CD4-positive, alpha-beta memory T cell (primary cell): ENCODE measurements around the gene TMEM108. TPM values are rescaled to one million over a fixed set of nuclear protein-coding genes. Genes with fewer than 3 reads are reported as not detected.

ENCODE experiments used
- CTCF ChIA-PET: fragments of 350-600 bp; sonication (Branson Sonifier 250); formaldehyde crosslinking; loops from one replicate; lab custom pipeline; 2021; ENCODE audit warnings: inconsistent platforms; ENCODE audit not compliant: partially characterized antibody; lab: Charles Lee
- POLR2A ChIA-PET: fragments of 350-600 bp; sonication (Branson Sonifier 250); formaldehyde crosslinking; loops from one replicate; lab custom pipeline; 2021; ENCODE audit not compliant: partially characterized antibody; lab: Charles Lee
- DNase-seq, 5 donors: peaks; one replicate each; pipeline versions ENCODE4 v3.0.0 to v3.0.0-alpha.2; 2020 to 2022; ENCODE audit warnings: mixed read lengths in 1 of 5
- H3K27ac ChIP-seq: one replicate; pipeline ENCODE4 v1.7.0; 2013; ENCODE audit warnings: low read depth, low read length
- H3K27me3 ChIP-seq: 2 replicates; pipeline ENCODE4 v1.7.0; 2013; ENCODE audit warnings: mild to moderate bottlenecking, low read length, moderate library complexity; ENCODE audit not compliant: insufficient read depth
- H3K36me3 ChIP-seq: 2 replicates; pipeline ENCODE4 v1.7.0; 2013; ENCODE audit warnings: mild to moderate bottlenecking, low read length, moderate library complexity; ENCODE audit not compliant: insufficient read depth
- H3K4me1 ChIP-seq: 2 replicates; pipeline ENCODE4 v1.7.0; 2013; ENCODE audit warnings: mild to moderate bottlenecking, low read length, moderate library complexity; ENCODE audit not compliant: insufficient read depth
- H3K4me3 ChIP-seq, 2 donors: one replicate each; pipeline ENCODE4 v1.7.0; 2013; ENCODE audit warnings: low read length in 2 of 2, mild to moderate bottlenecking in 1 of 2
- H3K9me3 ChIP-seq, 2 donors: one replicate each; pipeline ENCODE4 v1.7.0; 2013; ENCODE audit warnings: low read length in 2 of 2, control low read depth in 1 of 2; ENCODE audit not compliant: control insufficient read depth in 1 of 2
- H3K27ac Mint-ChIP-seq, 7 donors: one replicate each; pipeline ENCODE4 v1.8.0; 2020 to 2021; ENCODE audit warnings: mixed read lengths in 7 of 7, mild to moderate bottlenecking in 6 of 7, inconsistent platforms in 3 of 7, moderate library complexity in 3 of 7
- H3K27me3 Mint-ChIP-seq, 2 donors: one replicate each; pipeline ENCODE4 v1.8.0; 2020 to 2021; ENCODE audit warnings: mixed read lengths in 2 of 2
- H3K36me3 Mint-ChIP-seq, 2 donors: one replicate each; pipeline ENCODE4 v1.8.0; 2020 to 2021; ENCODE audit warnings: mixed read lengths in 2 of 2, inconsistent platforms in 1 of 2, mild to moderate bottlenecking in 1 of 2
- H3K4me1 Mint-ChIP-seq, 4 donors: one replicate each; pipeline ENCODE4 v1.8.0; 2020 to 2021; ENCODE audit warnings: mixed read lengths in 4 of 4, mild to moderate bottlenecking in 1 of 4
- H3K4me3 Mint-ChIP-seq, 8 donors: one replicate each; pipeline ENCODE4 v1.8.0; 2020 to 2021; ENCODE audit warnings: mixed read lengths in 8 of 8, mild to moderate bottlenecking in 7 of 8, moderate library complexity in 6 of 8, inconsistent platforms in 3 of 8
- H3K9me3 Mint-ChIP-seq, 8 donors: one replicate each; pipeline ENCODE4 v1.8.0; 2020 to 2021; ENCODE audit warnings: mixed read lengths in 8 of 8, mild to moderate bottlenecking in 5 of 8, inconsistent platforms in 3 of 8, moderate library complexity in 1 of 8
- intact Hi-C: fragments of 100-400 bp; cut with micrococcal nuclease; formaldehyde crosslinking; loops from one replicate; pipeline ENCODE4 v1.15.1; 2023
- polyA plus RNA-seq, 2 donors: library from polyadenylated mRNA; unstranded; fragments of 300-500 nt; fragmentation: Illumina TruSeq; gene quantifications; one replicate each; pipeline ENCODE4 v1.2.3, GENCODE V29; 2021
- total RNA-seq, 2 experiments: library from RNA; stranded (reverse); gene quantifications; one replicate each; pipeline ENCODE4 v1.2.3, GENCODE V29; 2021

Gene TMEM108
- total and polyA plus RNA-seq, 4 experiments from 2014 or later: not detected

GRCh38 chr3:133211856-133212255 lies 173.7 kb downstream of the TMEM108 start:
- H3K4me1 Mint-ChIP-seq: peaks cover 0 to 4% (median 0%) of the 10 kb centered on the region in 4 donors
- Histone ChIP-seq H3K27ac (no peak overlapping the region), H3K9me3 (no peaks in the 10 kb centered on the region), H3K36me3 (no peaks in the 10 kb centered on the region), H3K27me3 (no peaks in the 10 kb centered on the region), H3K4me3 (no peak overlapping the region), H3K4me1 (no peaks in the 10 kb centered on the region)
- no peak overlapping the region for H3K27ac Mint-ChIP-seq
- H3K27me3 Mint-ChIP-seq: peaks cover 1 to 3% of the 10 kb centered on the region in 2 donors
- DNase-seq: no peak
- no peak overlapping the region for H3K4me3 Mint-ChIP-seq
- intact Hi-C loops: no loop called here
- H3K9me3 Mint-ChIP-seq: no peaks in the 10 kb centered on the region
- no peaks in the 10 kb centered on the region for H3K36me3 Mint-ChIP-seq
- ChIA-PET POLR2A (no interaction called here), CTCF (no interaction called here)

DNA sequence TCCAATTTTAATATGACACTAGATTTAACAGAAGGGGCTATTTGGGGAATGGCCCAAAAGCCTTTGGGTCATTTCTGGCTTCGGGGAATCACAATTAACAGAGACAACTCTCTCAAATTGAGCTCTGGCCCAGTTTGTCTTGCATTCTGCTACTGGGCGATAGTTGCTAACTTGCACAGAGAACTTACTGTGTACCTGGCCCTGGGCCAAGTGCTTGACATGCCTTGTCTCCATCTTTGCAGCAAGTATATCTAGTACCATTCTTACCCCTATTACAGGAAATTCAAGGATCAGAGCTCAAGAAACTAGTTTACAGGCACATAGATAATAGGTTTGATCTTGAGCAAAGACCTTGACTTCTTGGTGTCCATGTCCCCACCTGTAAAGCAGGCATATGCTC lies 175.7 kb downstream of the TMEM108 start:
- intact Hi-C loops: no loop called here
- H3K36me3 ChIP-seq: no peaks in the 10 kb centered on the region
- H3K36me3 Mint-ChIP-seq: no peaks in the 10 kb centered on the region
- H3K9me3 ChIP-seq: no peaks in the 10 kb centered on the region
- CTCF ChIA-PET: no interaction called here
- no peak overlapping the region for H3K27ac Mint-ChIP-seq
- DNase-seq: no peak
- POLR2A ChIA-PET: no interaction called here
- peaks cover 0 to 9% (median 1%) of the 10 kb centered on the region in 8 donors for H3K9me3 Mint-ChIP-seq
- H3K4me1 Mint-ChIP-seq: peaks cover 0 to 4% (median 0%) of the 10 kb centered on the region in 4 donors
- peaks cover 1 to 3% of the 10 kb centered on the region in 2 donors for H3K27me3 Mint-ChIP-seq
- no peak overlapping the region for H3K4me3 ChIP-seq
- H3K27ac ChIP-seq: no peak overlapping the region
- H3K4me3 Mint-ChIP-seq: no peak overlapping the region
- no peaks in the 10 kb centered on the region for H3K27me3 ChIP-seq
- no peaks in the 10 kb centered on the region for H3K4me1 ChIP-seq

GRCh38 chr3:133227813-133228212 lies 189.6 kb downstream of the TMEM108 start:
- DNase-seq: no peak
- Mint-ChIP-seq H3K27ac (no peak overlapping the region), H3K36me3 (no peaks in the 10 kb centered on the region), H3K9me3 (peaks cover 0 to 27% (median 19%) of the 10 kb centered on the region in 8 donors), H3K27me3 (peaks cover 1 to 2% of the 10 kb centered on the region in 2 donors), H3K4me1 (no peaks in the 10 kb centered on the region), H3K4me3 (no peak overlapping the region)
- no peak overlapping the region for H3K27ac ChIP-seq
- POLR2A ChIA-PET: no interaction called here
- H3K9me3 ChIP-seq: no peaks in the 10 kb centered on the region
- CTCF ChIA-PET: no interaction called here
- no peaks in the 10 kb centered on the region for H3K4me1 ChIP-seq
- no peaks in the 10 kb centered on the region for H3K27me3 ChIP-seq
- H3K36me3 ChIP-seq: no peaks in the 10 kb centered on the region
- intact Hi-C loops: no loop called here
- no peak overlapping the region for H3K4me3 ChIP-seq

GRCh38 chr3:133230195-133230594 lies 192.0 kb downstream of the TMEM108 start:
- H3K4me3 ChIP-seq: no peak overlapping the region
- Mint-ChIP-seq H3K36me3 (no peaks in the 10 kb centered on the region), H3K4me3 (no peak overlapping the region), H3K27ac (no peak overlapping the region), H3K27me3 (peaks cover 1 to 2% of the 10 kb centered on the region in 2 donors), H3K9me3 (peaks cover 0 to 14% (median 5%) of the 10 kb centered on the region in 8 donors), H3K4me1 (no peaks in the 10 kb centered on the region)
- no peaks in the 10 kb centered on the region for H3K27me3 ChIP-seq
- ChIA-PET CTCF (no interaction called here), POLR2A (no interaction called here)
- DNase-seq: no peak
- H3K4me1 ChIP-seq: no peaks in the 10 kb centered on the region
- intact Hi-C loops: no loop called here
- H3K36me3 ChIP-seq: no peaks in the 10 kb centered on the region
- no peaks in the 10 kb centered on the region for H3K9me3 ChIP-seq
- no peak overlapping the region for H3K27ac ChIP-seq

DNA sequence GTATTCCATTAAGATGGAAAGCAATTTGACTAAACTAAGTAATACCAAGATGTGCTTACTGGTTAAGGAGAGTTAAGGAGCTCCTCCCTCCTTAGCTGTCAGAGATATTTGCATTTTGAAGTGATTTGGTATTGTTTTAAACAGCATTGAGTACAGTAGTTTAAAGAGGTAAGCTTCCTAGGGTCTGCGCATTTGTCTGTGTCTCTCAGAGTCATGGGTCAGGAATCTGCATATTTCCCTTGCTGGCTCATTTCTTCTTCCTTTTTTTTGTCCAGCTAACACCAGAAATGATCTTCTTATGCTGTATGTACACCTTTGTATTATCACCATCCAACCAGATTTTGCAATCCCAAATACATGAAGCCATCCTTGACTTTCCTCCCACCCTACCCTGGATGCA lies 198.7 kb downstream of the TMEM108 start:
- H3K4me1 ChIP-seq: no peaks in the 10 kb centered on the region
- no peak overlapping the region for H3K4me3 ChIP-seq
- ChIA-PET CTCF (no interaction called here), POLR2A (no interaction called here)
- H3K36me3 Mint-ChIP-seq: no peaks in the 10 kb centered on the region
- no peak overlapping the region for H3K27ac Mint-ChIP-seq
- H3K4me1 Mint-ChIP-seq: no peaks in the 10 kb centered on the region
- H3K36me3 ChIP-seq: no peaks in the 10 kb centered on the region
- peaks cover 0 to 5% (median 3%) of the 10 kb centered on the region in 8 donors for H3K9me3 Mint-ChIP-seq
- peaks cover 0 to 10% of the 10 kb centered on the region in 2 donors for H3K27me3 Mint-ChIP-seq
- no peak for DNase-seq
- intact Hi-C loops: no loop called here
- no peak overlapping the region for H3K27ac ChIP-seq
- H3K27me3 ChIP-seq: no peaks in the 10 kb centered on the region
- no peaks in the 10 kb centered on the region for H3K9me3 ChIP-seq
- H3K4me3 Mint-ChIP-seq: no peak overlapping the region

DNA sequence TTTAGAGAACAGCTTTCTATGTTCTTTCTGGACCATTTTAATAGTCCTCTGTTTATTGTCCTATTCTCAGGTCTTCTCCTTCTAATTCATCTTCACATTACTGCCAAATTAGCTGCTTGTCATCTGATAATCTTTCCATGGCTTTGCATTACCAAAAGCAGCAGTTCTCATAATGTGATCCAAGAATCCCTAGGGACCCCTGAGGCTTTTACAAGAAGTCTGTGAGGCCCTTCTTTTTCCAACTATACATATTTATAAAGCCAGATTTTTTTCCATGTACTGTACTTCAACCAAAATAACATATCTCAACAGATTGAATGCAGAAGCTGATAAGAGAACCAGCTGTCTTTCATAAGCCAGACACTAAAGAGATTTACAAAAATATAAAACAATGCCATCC lies 199.2 kb downstream of the TMEM108 start:
- Mint-ChIP-seq H3K27ac (no peak overlapping the region), H3K27me3 (peaks cover 0 to 14% of the 10 kb centered on the region in 2 donors), H3K9me3 (peaks cover 0 to 5% (median 3%) of the 10 kb centered on the region in 8 donors), H3K4me3 (no peak overlapping the region), H3K36me3 (no peaks in the 10 kb centered on the region), H3K4me1 (no peaks in the 10 kb centered on the region)
- H3K27me3 ChIP-seq: no peaks in the 10 kb centered on the region
- H3K9me3 ChIP-seq: no peaks in the 10 kb centered on the region
- H3K4me1 ChIP-seq: no peaks in the 10 kb centered on the region
- ChIA-PET POLR2A (no interaction called here), CTCF (no interaction called here)
- DNase-seq: no peak
- intact Hi-C loops: no loop called here
- H3K27ac ChIP-seq: no peak overlapping the region
- H3K36me3 ChIP-seq: no peaks in the 10 kb centered on the region
- no peak overlapping the region for H3K4me3 ChIP-seq

- ChIA-PET POLR2A (no interaction called here), CTCF (no interaction called here)
- H3K4me1 ChIP-seq: no peaks in the 10 kb centered on the region
- Mint-ChIP-seq H3K4me1 (no peaks in the 10 kb centered on the region), H3K36me3 (no peaks in the 10 kb centered on the region), H3K27me3 (peaks cover 0 to 14% of the 10 kb centered on the region in 2 donors), H3K4me3 (no peak overlapping the region), H3K27ac (no peak overlapping the region), H3K9me3 (peaks cover 0 to 5% (median 3%) of the 10 kb centered on the region in 8 donors)
- H3K27me3 ChIP-seq: no peaks in the 10 kb centered on the region
- no peak overlapping the region for H3K4me3 ChIP-seq
- no peaks in the 10 kb centered on the region for H3K9me3 ChIP-seq
- no peak overlapping the region for H3K27ac ChIP-seq
- no peaks in the 10 kb centered on the region for H3K36me3 ChIP-seq
- intact Hi-C loops: no loop called here
- DNase-seq: no peak
Measured at GRCh38 chr3:133238015-133238414, 199.8 kb downstream of the TMEM108 start.

GRCh38 chr3:133246119-133246518 lies 207.9 kb downstream of the TMEM108 start:
- POLR2A ChIA-PET: no interaction called here
- H3K36me3 ChIP-seq: no peaks in the 10 kb centered on the region
- peaks cover 2 to 7% of the 10 kb centered on the region in 2 donors for H3K27me3 Mint-ChIP-seq

More at GRCh38 chr3:133246119-133246518, 207.9 kb downstream of the TMEM108 start:
- Histone ChIP-seq H3K27me3 (no peaks in the 10 kb centered on the region), H3K9me3 (no peaks in the 10 kb centered on the region), H3K4me3 (no peak overlapping the region), H3K27ac (no peak overlapping the region), H3K4me1 (no peaks in the 10 kb centered on the region)
- no peak overlapping the region for H3K4me3 Mint-ChIP-seq
- no peak for DNase-seq
- H3K9me3 Mint-ChIP-seq: peaks cover 0 to 4% (median under 1%) of the 10 kb centered on the region in 8 donors
- CTCF ChIA-PET: no interaction called here
- intact Hi-C loops: no loop called here
- H3K36me3 Mint-ChIP-seq: no peaks in the 10 kb centered on the region
- H3K27ac Mint-ChIP-seq: no peak overlapping the region
- H3K4me1 Mint-ChIP-seq: no peaks in the 10 kb centered on the region
